GM18873 (cell line): ENCODE measurements around the gene PLPPR1.

ENCODE experiments used
- ATAC-seq: cut with Tn5 transposase; IDR thresholded peaks from one replicate; pipeline ENCODE4 v1.9.1; 2021; ENCODE audit warnings: mild to moderate bottlenecking, moderate library complexity, moderate number of reproducible peaks; ENCODE audit not compliant: unreplicated experiment, low FRiP score

The PLPPR1 gene

DNA sequence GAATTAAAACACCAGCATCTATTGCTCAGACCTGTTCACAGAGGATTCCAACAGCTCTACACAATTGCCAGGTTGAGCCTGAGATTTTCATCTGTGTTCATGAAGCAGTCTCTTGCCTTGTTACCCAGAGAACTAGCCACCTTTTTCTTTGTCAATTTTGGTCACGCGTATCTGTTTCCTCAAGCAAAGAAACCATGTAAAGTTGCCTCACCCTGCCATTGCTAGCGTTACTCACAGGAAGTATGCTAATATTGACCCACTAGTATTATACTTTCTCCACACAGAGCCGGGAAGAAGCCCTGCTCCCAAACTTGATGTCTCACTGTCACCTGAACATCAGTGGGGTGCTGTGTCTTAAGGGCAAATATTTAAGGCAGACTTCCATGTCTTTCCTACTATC, 168.5 kb downstream of the PLPPR1 start:
- ATAC-seq, result no peak

DNA sequence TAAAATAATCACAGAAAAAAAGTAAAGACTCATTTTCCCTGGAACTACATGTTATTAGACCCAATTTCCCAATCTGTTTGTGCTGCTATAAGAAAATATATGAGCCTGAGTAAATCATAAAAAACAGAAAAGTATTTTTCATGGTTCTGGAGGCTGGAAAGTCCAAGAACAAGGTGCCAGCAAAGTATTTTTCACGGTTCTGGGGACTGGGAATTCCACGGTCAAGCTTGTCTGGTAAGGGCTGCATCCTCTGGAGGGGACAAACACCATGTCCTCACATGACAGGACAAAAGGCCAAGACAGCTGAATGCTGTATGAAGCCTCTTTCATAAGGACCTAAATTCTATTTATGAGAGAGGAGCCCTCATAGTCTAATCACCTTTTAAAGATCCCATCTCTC, 172.3 kb downstream of the PLPPR1 start:
- no peak for ATAC-seq

DNA sequence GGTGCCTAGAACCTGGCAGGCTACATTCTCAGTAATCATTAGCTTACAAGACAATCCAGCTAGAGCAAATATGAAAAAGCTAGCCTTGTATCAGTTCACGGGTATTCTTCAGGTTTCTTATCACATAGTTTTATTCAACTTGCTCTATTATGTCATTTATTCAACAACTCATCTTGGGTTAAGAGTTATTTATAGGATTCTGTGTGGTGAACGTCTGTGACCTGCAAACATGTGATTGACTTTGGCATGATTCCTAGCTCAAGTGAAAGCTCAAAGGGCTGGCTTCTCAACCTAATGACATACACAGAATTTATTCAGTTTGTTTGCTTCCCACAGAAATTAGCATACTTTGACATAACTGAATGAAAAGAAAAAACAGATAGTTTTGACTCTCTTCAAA, 173.1 kb downstream of the PLPPR1 start:
- no peak for ATAC-seq

DNA sequence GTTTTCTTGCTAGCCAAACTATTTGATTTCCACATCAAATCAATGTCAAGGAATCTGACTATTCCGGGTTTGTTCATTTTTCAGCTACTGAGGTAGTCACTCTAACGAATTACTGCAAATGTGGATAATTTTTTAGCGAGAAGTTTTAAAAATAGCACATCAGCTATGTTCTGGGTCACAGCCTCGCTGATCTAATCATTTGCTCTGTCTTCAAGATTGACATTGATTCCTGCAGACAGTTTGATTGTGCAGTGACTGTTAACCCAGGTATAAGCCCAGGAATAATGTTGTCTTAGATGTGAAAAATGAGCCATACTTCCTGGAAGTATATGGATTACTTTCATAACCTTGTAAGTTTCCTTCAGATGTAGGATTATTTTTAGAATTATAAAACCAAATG, 181.1 kb downstream of the PLPPR1 start:
- no peak for ATAC-seq

DNA sequence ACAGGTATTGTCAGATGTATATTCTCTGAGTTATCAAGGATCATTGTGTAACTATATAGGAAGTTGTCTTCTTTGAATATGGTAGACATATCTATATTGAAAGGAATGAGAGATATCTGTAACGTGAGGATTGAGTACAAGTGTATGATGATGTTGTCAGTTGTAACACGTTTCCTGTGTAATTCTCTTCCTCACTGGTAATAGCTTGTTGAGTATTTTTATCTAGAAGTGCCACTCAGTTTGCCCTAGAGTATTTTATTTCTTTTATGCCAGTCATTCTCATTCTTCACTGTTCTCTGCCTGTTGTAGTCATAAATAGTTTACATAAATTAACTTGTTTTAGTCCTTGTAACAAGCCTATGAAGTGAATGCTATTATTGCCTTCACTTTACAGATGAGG, 184.1 kb downstream of the PLPPR1 start:
- no peak for ATAC-seq

DNA sequence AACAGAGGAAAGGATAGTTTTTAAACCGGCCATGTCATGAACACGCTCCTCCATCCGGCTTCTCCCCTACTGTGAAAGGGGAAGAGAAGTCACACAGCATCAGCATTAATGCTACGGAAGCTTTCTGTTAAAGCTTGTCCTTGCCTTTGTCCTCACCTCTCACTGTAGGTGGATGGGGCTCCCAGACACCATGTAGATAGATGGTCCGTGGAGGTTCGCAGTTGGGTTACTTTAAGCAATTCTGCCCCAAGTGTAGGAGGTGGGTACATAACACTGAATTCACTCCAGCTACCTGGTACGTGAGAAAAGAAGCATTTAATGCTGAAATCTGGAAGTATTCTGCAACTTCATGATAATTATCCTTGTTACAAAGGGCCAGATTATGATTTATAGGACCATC, 190.5 kb downstream of the PLPPR1 start:
- ATAC-seq, result no peak

DNA sequence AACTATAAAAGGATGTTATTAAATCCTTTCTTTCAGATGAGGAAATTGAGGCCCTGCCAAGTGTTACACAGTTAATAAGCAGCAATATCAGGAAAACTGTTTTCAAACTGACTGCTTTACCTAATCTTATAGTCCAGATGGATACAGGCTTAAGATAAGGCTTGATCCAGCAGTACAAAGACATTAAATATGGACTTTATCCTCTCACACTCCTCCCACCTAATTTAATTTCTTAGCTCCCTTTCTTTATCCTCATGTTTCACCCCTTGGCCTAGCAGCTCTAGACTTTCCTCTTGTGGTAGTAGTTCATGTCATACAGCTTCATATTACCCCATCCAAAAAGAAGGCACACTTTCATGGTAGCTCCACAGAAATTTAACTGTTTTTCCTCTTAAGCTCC, 191.8 kb downstream of the PLPPR1 start:
- ATAC-seq, result no peak

DNA sequence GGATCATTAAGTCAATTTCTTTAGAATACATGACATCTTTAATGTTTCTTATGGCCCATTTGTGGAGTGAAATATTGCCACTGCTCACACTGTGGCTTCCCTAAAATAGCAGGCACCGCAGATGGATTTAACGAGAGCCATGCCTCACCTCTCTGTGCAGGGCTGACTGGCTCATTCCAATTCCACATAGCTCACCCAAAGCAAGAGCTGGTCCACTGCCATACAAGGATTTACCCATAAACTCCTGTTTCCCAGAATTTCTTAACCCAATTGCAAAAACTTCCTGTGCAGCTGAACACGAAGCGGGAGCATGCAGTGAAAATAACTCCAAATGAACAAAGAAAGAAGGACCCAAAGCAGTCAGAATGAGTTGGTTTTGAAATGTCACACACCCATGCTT, 196.7 kb downstream of the PLPPR1 start:
- ATAC-seq, result no peak

DNA sequence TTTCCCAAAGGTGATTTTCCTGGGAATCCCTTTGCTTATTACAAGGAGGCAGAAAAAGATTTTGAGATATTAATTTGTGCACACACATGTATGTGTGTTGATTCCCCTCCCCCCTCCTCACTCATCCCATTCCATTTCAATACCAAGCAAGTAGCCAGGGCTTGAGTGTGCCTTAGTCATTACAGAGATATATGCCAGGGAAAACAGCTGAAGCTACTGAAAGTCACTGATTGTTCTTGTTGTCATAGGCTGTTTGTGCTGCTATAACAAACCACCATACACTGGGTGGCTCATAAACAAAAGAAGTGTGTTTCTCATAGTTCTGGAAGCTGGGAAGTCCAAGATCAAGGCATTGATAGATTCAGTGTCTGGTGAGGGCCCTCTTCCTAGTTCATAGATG, 197.6 kb downstream of the PLPPR1 start:
- ATAC-seq, result no peak

DNA sequence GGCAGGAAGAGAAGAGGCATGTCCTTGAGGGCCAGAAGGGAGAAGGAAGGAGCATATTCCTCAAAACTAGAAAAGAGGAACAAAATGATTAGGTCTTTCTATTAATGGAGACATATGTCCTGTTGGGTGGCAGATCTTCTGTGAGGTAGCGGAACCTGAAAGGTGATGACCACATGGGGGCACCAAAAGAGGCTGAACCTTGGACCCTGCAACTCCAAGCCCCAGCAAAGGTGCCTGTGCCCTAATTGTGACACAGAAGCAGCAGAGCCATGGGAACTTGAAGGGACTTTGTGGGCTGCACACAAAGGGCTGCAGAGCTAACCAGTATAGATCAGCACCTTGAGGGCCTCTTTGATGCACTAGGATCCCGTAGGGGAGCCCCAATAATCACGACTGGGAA, 198.3 kb downstream of the PLPPR1 start:
- ATAC-seq, result no peak

DNA sequence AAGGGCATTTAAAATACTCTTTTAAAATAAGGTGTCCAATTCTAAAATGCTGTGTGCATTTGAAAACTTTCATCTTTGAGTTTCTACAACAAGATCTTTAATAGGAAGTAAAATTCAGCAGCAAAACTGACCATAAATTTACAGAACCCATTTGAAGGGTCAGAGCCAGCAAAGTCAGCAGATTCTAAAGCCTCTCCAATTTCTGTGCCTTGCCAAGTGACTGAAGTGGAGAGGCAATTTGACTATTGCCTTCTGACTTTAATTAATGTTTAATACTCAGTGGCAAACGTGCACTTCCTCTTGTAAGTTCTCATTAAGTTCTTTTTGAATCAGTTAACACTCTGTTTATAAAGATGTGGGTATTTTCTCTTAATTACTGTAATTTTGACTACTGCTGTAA, 201.1 kb downstream of the PLPPR1 start:
- no peak for ATAC-seq

DNA sequence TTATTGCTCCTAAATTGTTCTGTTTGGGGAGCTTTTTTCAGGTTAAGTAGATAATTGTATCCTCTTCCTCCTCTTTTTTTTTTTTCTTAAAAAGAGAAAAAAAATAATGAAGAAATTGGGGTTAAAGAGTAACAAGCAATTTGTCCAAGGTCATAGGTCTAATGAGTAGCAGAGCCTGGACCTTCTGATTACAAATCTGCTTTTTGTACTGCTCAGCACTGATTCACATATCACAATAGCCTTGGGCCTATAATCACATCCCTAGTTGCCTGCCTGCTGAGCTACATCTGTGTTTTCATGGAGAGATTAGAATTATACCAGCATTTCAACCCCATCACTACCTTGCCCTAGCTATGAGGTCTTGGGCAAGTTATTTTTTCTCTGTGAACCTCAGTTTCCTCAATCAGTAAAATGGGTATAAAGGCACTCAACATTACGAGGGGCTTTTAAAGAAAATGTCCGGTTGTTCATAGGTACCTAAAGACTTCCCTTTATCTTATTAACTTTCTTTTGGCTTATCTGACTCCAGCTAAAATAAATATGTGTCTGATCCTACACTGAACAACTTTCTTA, 204.0 kb downstream of the PLPPR1 start:
- no peak for ATAC-seq

DNA sequence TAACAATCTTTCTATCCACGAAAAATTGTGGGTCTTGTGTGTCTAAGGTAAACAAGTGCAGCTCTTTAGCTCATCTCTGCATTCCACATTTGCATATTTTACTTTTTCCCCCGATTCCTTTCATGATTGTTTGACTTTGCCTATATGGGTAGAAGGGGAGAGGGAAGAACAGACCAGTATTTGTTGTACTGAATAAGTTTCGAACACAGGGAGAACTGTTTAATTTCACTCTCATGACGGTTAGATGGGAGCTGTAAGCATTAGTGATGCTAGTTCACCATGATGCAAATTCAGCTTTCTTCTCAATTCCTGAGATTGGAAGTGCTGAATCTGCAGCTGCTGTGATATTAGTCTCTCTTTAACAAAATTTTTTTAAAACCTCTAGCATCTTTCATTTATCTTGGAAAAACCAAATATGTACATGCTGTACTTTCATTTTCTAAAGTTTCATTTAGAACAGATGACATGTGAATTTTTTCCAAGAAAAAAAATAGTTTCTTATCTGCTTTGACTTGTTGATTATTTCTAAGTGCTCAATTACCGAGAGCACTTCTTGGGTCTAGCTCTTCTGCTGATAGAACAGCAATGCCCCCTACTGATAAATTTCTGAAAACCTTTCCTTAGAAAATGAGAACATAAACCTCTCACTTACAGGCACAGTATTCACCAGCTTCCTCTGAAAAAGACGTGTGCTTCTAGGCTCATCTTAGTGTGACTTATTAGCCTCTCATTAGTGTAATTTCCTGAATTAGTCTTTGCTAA, 206.8 kb downstream of the PLPPR1 start:
- ATAC-seq, result no peak

DNA sequence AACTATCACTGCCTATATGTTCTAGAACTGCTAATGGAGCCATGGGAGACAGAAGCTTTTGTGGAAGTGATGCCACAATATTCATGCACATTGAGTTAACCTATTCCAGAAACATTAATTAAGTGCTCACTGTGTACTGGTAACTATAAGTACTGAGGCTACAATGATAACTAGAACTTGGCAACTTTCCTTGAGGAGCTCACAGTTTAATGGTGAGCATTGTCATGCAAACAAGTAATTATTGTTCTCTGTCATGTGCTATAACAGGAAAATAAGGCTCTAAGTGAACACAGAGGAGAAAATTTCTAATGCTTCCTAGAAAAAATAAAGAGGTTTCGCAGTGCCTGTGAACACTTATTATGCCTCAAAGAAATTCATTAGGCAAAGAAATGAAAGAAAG, 214.1 kb downstream of the PLPPR1 start:
- no peak for ATAC-seq

DNA sequence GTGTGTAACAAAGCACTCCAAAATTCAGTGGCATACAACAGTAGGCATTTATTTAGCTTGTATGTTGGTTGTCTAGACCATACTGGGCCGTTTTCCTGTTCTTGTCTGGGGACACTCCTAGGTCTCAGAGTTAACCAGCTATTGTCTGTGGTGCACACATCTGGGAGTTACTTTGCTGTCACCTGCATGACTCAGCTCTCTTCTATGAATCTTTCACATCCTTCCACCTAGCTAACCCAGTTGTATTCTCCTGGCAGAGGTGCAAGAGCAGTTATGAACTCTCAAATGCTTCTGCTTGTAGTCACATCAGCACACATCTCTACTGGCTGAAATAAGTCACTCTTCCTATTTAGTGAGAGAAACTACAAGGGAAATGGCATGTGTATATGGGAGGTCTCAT, 218.2 kb downstream of the PLPPR1 start:
- ATAC-seq, result no peak

DNA sequence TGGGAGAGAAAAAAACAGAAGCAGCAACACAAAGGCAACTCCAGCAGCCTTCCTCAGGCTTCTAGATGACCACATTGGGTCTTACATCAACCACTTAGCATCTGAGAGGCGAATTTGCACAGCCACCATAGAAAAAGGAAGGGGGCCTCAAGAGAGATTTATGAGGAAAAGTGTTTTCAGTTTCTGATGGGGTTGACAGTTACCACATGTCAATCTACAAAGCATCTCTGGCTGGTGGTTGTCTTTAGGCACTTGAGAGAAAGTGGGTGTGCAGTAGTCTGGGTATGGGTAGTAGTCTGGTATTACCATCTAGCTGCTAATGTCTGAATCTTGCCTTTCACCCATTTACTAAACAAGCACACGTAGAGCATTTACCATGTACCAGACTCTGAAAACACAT, 218.8 kb downstream of the PLPPR1 start:
- no peak for ATAC-seq

DNA sequence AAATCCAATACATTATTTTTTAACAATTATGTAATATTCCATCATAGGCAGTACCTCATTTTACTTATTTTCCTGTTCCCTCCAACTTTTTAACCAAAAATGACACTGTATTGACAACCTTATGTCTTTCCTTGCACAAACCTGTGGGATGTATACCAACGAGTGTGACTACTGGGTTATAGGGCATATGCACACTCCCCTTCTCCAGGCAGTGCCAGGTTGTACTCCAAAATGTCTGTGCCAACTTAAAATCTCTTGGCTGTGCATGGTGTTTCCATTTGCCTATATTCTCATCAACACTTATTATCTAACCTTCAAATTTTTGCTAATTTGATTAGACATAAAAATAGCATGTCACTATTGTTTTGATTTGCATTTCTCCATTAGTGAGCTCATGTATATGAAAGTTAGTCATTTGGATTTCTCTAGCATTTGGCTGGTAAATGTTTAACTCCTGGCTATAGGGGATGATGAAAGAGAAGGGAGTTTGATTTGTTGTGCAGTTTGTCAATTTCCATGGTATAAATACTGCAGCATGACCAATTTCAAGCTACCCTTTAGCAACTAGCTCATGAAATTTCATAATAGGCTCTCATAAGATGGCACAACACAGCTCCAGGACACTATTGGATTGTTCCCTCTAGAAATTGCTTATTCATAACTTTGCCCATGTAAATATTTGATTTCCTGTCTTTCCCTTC, 226.4 kb downstream of the PLPPR1 start:
- ATAC-seq, result no peak

DNA sequence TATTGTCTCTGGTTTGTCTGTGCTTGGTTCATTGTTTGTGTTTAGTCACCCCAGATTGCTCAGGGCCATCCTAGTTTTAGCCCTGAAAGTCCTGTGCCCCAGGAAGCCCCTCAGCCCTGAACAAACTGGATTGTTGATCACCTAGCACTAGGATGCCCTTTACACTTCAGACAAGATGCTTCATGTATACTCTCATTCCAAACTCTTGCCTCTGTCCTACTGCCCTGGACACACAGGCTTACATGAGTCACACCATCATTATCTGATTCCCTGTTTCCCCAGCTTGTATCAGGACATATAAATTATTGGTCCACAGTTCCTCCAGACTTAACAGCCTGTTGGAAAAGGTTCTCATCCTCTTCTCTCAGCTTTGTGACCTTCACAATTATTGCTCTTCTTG, 236.2 kb downstream of the PLPPR1 start:
- ATAC-seq, result no peak

DNA sequence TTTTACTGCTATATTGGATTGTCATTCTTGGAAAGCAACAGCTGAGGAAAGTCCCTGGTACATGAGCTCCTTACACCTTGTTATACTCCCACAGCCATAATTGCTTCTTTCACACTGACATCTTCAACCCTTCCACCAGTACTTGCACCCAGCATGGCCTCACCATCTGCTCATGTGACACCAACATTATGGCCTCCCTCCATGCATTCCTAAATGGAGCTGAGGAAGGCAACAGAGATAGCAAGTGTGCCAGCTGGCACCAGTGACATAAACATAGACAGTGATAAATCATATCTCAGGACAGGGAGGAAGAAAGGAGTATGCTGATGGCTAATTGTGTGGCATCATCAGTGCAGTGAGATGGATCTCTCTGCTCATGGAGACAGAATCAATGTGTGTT, 236.7 kb downstream of the PLPPR1 start:
- ATAC-seq, result no peak

DNA sequence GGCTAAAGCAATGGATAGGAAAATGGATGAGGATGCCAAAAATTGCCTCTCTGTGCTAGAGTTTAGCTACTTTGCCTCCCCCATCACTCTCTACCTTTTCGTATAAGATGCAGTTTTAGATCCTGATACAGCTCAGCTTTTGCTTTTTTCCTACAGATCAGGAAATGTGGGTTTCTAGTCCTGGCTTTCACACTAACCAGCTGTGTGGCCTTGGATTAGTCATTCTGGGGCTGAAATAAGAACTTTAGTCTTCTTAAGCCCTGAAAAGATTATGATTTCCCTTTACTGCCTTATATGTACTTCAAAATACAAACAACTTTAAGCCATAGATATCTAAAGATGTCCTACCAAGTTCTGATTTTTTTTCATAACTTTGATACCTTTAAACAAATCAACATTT, 239.9 kb downstream of the PLPPR1 start:
- no peak for ATAC-seq

DNA sequence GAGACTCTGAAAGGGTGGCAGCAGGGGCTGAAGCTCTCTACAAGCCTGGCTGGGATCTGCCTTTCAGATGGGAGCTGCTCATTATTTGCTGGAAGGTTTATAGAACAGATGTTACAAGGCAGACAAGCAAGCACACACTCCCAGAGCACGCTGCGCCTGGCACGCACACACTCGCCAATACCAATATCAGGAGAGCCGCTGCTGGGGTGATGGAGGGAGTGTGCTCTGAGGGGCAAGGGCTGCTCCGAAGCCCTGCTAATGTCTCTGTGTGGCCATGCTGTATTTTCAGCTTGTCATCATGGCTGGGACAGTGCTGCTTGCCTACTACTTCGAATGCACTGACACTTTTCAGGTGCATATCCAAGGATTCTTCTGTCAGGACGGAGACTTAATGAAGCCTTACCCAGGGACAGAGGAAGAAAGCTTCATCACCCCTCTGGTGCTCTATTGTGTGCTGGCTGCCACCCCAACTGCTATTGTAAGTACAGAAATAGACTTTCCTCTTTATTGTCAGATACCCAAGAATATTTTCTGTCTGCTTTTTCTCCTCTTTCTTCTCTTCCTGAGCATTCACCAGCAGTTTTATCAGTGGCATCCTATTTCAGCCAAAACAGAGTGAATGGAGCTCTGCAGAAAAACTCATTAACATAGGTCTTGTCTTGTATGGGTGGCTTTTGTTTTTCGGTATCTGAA, 241.2 kb downstream of the PLPPR1 start:
- ATAC-seq, result no peak
